VCaP (cell line): ENCODE data around the gene ORAI3.
A peak's percentile ranks its signal among the peaks of the same experiment; 100 is the strongest.

ENCODE experiments used
- H3K27ac ChIP-seq: fragments of 450-650 bp; 2 replicates; pipeline ENCODE4 v1.5.1; 2017
- TF ChIP-seq, protein P1 (sequence below): fragments of 450-650 bp; conservative IDR thresholded peaks from 2 replicates; pipeline ENCODE4 v1.5.1; 2017; ENCODE audit warnings: mild to moderate bottlenecking, moderate library complexity

Gene ORAI3

GRCh38 chr16:30956601-30957455, 8.0 kb downstream of the ORAI3 start:
- TF ChIP-seq, protein P1, sequence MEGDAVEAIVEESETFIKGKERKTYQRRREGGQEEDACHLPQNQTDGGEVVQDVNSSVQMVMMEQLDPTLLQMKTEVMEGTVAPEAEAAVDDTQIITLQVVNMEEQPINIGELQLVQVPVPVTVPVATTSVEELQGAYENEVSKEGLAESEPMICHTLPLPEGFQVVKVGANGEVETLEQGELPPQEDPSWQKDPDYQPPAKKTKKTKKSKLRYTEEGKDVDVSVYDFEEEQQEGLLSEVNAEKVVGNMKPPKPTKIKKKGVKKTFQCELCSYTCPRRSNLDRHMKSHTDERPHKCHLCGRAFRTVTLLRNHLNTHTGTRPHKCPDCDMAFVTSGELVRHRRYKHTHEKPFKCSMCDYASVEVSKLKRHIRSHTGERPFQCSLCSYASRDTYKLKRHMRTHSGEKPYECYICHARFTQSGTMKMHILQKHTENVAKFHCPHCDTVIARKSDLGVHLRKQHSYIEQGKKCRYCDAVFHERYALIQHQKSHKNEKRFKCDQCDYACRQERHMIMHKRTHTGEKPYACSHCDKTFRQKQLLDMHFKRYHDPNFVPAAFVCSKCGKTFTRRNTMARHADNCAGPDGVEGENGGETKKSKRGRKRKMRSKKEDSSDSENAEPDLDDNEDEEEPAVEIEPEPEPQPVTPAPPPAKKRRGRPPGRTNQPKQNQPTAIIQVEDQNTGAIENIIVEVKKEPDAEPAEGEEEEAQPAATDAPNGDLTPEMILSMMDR = no peak; the same call in 1 of the 2 replicates
- H3K27ac ChIP-seq = peak overlapping the region; percentile 90

DNA sequence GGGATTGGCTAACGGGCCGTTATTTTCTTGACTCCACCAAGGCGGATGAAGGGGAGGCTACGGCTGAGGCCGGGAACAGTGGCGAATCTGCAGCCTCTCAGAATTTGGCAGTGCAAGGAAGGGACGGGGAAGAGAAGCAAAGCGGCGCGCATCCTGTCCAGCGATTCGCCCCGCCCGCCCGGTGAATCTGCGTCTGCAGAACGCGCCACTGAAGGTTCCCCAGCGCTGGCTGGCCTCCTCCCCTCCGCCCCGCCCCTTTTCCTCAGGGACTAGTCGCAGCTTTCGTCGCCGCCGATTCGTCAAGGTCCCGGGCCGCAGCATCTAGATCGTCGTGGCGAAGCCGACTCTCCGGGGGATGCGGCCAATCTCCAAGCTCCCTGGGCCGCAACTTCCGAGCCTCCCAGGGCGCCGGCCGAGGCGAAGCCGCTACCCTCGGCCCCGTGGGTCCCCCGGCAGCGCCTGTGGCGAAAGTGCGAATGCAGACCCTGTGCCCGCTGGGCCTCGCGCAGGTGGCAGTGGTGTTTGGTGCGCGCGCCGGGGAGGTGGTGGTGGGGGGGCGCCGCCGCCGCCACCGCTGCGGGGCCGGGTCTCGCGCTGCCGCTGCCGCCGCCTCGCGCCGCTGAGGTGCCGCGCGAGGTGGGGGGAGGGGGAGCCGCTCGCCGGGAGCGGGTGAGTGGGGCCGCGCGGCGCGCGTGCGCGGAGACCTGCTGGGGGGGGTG, 8.7 kb downstream of the ORAI3 start, which contains the start of gene SETD1A:
Gene SETD1A, plus strand, starts transcription at position 299 of the 719 bp plus-strand sequence. CDS start 978 bp downstream, outside the sequence.
- TF ChIP-seq, protein P1 = no peak
- peak within 1 kb of the TSS; percentile 90 for H3K27ac ChIP-seq

GRCh38 chr16:30958175-30959079, 9.6 kb downstream of the ORAI3 start:
- H3K27ac ChIP-seq = peak overlapping the region; percentile 90
- TF ChIP-seq, protein P1 = no peak

- TF ChIP-seq, protein P1 = no peak
- H3K27ac ChIP-seq = no peak overlapping the region
These were observed 12.5 kb downstream of the ORAI3 start for GRCh38 chr16:30961384-30961783.

DNA sequence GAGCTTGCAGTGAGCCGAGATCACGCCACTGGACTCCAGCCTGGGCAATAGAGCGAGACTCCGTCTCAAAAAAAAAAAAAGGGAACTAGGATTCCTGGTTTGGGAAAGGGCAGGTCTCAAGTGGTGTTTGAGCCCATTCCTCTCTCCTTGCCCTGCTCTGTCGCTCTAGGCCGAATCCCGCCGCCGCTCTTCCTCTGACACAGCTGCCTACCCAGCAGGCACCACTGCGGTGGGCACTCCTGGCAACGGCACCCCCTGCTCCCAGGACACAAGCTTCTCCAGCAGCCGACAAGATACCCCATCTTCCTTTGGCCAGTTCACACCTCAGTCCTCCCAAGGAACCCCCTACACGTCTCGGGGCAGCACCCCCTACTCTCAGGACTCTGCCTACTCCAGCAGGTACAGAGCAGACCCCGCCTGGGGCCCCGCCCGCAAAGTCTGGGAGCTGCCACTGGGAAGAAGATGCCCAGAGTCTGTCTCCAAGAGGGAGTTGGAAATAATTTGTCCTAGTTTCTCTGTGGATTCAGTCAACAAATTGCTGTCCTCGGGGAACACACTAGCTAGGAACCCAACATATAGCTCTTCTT, 15.2 kb downstream of the ORAI3 start:
- H3K27ac ChIP-seq = no peak overlapping the region
- TF ChIP-seq, protein P1 = no peak

GRCh38 chr16:30964574-30965226, 15.8 kb downstream of the ORAI3 start:
- TF ChIP-seq, protein P1 = no peak
- no peak overlapping the region for H3K27ac ChIP-seq
